Fibroblast of skin of back (primary cell): Measurements from ENCODE around the gene CDC73.

Source experiments
- DNase-seq: peaks from one replicate; pipeline ENCODE4 v3.0.0-alpha.2; 2013

Gene CDC73

DNA sequence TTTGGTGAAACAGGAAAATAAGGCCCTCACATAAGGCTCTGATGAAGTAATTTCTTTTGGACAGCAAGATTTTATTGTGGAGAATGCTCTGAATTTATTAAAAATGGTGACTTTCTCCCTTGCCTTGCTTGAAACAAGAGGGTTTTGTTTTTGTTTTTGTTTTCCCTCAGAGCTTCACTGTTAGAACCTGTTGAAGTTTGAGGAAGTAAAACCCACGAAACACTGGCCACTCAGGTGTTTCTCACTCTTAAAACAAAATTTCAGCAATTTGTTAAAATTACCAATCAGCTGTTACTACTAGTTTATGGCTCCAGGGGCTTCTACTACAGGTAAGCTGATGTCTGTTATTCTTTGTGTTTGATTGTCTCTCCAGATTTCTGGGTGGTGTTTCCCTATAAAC lies 177.2 kb downstream of the CDC73 start:
- DNase-seq, result no peak

DNA sequence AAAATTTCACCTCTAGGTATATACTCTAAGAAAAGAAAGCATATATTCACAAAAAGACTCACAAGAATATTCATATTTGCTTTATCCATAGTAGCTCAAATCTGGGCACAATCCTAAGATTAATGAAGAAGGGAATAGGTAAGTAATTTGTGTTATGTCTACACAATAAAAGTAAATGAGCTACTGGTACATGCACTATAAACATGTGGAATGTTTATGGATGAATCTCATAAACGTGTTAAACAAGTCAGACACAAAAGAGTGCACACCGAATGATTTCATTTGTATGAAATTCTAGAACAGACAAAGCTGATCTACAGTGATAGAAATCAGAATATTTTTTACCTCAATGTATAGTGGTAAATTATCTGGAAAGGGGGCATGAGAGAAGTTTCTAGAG lies 179.9 kb downstream of the CDC73 start:
- DNase-seq, result no peak

DNA sequence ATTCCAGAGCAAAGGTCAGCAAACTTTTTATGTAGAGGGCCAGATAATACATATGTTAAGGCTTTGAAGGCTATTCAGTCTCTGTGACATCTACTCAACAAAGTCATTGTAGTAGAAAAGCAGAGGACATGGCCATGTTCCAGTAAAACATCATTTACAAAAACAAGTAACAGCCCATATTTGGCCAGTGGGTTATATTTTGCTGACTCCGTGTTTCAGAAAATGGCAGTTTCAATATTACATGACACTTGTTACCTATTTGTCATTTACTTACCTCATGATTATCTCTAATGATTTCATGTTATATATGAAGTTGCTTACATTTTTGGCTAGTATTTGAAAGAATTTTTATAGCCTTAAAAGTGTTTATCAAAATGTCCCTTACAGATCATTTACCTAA lies 182.0 kb downstream of the CDC73 start:
- no peak for DNase-seq
